ENCODE results near the gene ZNG1A. TPM values are rescaled to one million over a fixed set of nuclear protein-coding genes. Genes with fewer than 3 reads are reported as not detected.
A peak's percentile ranks its signal among the peaks of the same experiment; 100 is the strongest.
"Not testable (repeated sequence)": the region's sequence is repeated elsewhere in the genome, so short reads cannot be mapped to it uniquely, and the experiment has no call there.

The ZNG1A gene
- polyA plus RNA-seq (ENCODE audit: insufficient read length in 3 of 3), result 10 to 100 TPM; 73.3 to 87.0 (median 74.2) TPM

- DNase-seq (ENCODE audit: low read depth in 3 of 3, low spot score in 2 of 3), result peak in 2 of 3 donors; percentile 23 to 41
Observed at GRCh38 chr9:178970-179383, at the start of gene ZNG1A. TSS of gene ZNG1A (minus strand) at chr9:179056. CDS start at chr9:178969, 87 bp downstream.

DNA sequence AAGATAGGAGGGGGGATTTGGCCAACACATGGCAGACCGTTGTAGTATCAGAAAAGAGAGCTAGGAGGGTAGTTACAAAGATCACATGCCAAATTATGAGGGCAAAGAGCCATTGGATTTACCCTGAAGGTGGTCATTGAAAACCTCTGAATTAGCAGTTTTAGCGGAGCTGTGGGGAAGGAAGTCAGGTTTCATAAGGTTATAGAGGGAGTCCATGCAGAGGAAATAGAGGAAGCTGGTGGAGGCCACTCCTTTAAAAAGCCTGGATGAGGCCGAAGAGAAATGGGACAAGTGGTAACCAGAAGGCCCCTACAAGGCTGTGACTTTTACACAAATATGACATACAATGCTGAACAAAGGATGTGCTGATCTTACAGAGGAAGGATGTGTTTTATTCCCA lies 49.0 kb upstream of the ZNG1A start:
- DNase-seq (ENCODE audit: low read depth in 3 of 3, low spot score in 2 of 3), result no peak

- no peak for DNase-seq (ENCODE audit: low read depth in 3 of 3, low spot score in 2 of 3)
Observed at GRCh38 chr9:224582-225520, 46.0 kb upstream of the ZNG1A start.

DNA sequence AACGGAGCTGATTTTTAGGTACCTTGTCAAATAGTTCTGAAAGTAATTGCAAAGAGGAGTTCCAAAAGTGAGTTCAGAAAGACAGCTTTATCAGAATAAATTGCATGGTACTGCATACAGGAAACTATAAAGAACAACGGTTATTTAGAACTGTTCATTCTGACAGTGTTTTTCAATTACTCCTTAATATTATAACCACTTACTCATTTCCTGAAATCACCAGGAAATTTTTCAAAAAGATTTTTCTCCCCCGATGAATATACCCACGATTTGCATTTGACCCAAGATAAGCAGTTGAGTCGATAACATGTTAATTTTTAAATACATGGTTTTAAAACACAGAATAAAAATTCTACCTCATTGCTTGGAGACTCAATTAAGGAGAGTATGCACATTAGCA lies 45.2 kb upstream of the ZNG1A start:
- DNase-seq (ENCODE audit: low read depth in 3 of 3, low spot score in 2 of 3), result no peak

GRCh38 chr9:223152-223551 lies 44.3 kb upstream of the ZNG1A start:
- DNase-seq (ENCODE audit: low read depth in 3 of 3, low spot score in 2 of 3), result no peak

GRCh38 chr9:221989-222776 lies 43.3 kb upstream of the ZNG1A start:
- no peak for DNase-seq (ENCODE audit: low read depth in 3 of 3, low spot score in 2 of 3)

DNA sequence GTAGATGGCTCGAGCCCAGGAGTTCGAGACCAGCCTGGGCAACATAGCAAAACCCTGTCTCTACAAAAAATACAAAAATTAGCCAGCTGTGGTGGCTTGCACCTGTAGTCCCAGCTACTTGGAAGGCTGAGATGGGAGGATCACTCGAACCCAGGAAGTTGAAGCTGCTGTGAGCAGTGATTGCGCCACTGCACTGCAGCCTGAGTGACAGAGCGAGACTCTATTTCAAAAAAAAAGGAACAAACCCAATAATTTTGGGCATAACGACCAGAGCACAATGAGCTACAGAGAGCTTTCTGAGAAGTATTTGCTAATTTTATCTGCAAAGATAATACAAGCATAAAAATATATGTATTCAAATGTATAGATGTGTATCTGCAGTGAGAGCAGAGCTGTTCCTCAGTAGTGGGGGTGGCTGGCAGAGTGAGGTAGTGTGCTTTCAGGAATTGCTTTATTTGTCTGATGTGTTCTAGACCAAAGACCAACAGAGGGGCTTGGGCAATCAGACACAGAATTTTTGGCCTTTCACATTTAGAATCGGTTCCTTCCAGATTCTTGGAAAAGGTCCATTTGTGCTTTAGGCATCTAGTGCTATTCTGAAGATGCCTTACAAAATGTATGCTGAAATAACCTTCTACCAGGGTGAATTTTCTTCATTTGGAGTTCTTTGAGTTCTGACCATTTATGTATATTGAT lies 41.0 kb upstream of the ZNG1A start:
- DNase-seq (ENCODE audit: low read depth in 3 of 3, low spot score in 2 of 3), result no peak

DNA sequence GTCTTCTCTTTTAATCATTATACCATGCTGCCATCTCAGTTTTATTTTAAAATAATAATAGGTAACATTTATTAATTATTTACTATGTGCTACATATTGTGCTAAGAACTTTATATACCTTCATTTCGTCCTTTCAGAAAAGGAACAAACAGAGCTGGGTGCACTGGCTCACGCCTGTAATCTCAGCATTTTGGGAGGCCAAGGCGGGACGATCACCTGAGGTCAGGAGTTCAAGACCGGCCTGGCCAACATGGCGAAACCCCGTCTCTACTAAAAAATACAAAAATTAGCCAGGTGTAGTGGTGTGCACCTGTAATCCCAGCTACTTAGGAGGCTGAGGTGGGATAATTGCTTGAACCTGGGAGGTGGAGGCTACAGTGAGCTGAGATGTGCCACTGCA lies 40.2 kb upstream of the ZNG1A start:
- DNase-seq (ENCODE audit: low read depth in 3 of 3, low spot score in 2 of 3), result not testable (repeated sequence)

GRCh38 chr9:217950-218349 lies 39.1 kb upstream of the ZNG1A start:
- no peak for DNase-seq (ENCODE audit: low read depth in 3 of 3, low spot score in 2 of 3)

- no peak for DNase-seq (ENCODE audit: low read depth in 3 of 3, low spot score in 2 of 3)
Observed at GRCh38 chr9:216866-217265, 38.0 kb upstream of the ZNG1A start.

DNA sequence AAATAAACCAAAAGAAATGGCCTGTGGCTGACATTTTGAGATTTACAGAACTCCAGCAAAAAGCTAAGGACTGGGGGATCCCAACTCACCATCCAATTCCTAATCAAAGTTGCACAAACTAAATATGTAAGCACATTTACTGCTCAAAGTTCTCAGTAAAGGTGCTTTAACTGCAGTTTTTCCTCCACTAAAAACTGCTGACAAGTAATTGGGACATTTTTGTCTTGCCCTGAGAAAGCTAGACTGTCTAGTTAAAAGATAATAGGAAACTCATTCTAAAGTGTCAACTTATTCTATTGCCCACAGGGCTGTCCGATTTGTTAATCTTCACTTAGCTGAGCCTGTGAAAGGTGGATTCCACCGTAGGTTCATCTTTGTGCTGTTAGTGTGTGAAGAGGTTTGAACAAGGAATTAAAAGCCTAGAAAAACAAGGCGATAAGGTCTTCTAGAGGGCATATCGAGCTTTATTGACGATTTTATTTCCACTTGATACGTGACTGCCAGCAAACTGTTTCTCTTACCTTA lies 36.8 kb upstream of the ZNG1A start:
- no peak for DNase-seq (ENCODE audit: low read depth in 3 of 3, low spot score in 2 of 3)

DNA sequence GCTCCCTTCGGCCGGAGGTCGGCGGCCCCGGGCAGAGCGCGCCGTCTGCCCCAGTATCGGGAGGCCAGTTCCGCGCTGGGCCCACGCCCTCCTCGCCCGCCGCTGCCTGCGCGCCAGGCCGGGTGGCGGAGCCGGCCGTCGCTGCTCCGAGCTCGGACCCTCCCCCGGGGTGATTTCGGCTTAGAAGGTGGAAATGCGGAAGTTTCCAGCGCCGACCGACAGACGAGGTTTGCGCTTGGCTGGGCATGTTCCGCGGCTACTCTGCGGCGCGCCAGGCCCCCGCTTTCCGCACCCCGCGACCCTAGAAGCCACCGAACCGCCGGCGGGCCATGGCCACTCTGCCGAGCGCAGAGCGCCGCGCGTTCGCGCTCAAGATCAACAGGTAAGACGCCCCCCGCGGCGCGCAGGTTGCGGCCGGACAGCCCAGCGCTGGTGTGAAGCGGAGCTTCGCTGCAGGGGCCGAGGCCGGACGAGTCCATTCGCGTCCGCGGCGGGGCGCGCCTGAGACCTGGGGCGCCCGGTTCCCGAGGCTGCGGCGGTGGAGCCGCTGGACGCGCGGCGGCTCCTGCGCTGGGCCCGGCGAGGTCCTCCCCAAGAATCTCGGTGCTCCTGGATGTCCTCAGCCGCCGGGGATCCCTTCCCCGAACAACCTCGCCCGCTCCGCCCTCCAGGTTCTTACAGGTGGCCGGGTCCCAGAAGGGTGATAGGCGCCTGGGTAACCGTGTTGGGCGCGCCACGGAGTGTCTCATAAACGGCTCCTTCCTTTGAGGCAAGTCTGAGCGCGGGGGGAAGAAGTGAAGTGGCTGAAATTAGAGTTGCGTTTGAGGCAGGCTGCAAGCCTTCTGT lies 36.0 kb upstream of the ZNG1A start, which contains the start of gene DOCK8:
Gene DOCK8 (plus strand): TSS at position 218 of the 846 bp plus-strand sequence. CDS start 112 bp downstream, at position 330.
- peak in 1 of 3 donors; percentile 36 for DNase-seq (ENCODE audit: low read depth in 3 of 3, low spot score in 2 of 3)

GRCh38 chr9:214351-214647 lies 35.4 kb upstream of the ZNG1A start:
- no peak for DNase-seq (ENCODE audit: low read depth in 3 of 3, low spot score in 2 of 3)

- DNase-seq (ENCODE audit: low read depth in 3 of 3, low spot score in 2 of 3), result not testable (repeated sequence)
Observed at GRCh38 chr9:213901-214300, 35.0 kb upstream of the ZNG1A start.

DNA sequence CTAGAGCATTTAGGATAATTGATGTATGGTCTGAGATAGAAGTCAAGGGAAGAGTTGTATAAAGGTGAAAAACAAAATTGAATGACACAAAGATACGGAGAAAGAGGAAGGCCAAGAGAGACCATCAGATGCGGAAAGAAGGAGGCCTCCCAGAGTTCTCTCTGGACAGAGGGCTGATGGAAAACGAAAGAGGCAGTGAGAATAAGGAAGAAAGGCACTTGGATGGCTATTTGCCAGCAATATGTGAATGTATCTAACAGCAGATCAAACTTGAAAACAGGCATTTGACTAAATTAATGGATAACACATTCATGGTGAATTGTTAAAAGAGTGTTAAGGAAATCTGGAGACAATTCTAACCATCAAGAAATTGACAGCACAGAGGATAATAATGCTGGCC lies 33.4 kb upstream of the ZNG1A start:
- DNase-seq (ENCODE audit: low read depth in 3 of 3, low spot score in 2 of 3), result no peak

GRCh38 chr9:211557-211956 lies 32.7 kb upstream of the ZNG1A start:
- DNase-seq (ENCODE audit: low read depth in 3 of 3, low spot score in 2 of 3), result no peak

DNA sequence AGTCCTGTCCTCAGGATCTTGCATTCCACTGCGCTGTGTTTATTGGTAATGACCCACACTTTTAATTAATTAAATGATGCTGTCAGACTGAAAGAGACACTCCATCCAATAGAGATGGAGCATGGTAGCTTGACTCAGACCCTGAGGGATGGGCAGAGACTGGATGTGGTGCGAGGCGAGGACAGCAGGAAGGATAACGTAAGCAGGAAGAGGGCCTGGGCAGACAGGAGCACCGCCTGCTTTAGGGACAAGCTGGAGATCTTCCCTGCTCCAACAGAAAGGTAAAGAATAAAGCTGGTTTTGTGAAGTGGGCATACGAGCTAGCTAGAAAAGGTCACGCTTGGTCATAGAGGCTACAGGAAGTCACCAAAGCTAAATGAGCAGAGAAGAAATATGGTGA lies 32.2 kb upstream of the ZNG1A start:
- DNase-seq (ENCODE audit: low read depth in 3 of 3, low spot score in 2 of 3), result no peak

DNA sequence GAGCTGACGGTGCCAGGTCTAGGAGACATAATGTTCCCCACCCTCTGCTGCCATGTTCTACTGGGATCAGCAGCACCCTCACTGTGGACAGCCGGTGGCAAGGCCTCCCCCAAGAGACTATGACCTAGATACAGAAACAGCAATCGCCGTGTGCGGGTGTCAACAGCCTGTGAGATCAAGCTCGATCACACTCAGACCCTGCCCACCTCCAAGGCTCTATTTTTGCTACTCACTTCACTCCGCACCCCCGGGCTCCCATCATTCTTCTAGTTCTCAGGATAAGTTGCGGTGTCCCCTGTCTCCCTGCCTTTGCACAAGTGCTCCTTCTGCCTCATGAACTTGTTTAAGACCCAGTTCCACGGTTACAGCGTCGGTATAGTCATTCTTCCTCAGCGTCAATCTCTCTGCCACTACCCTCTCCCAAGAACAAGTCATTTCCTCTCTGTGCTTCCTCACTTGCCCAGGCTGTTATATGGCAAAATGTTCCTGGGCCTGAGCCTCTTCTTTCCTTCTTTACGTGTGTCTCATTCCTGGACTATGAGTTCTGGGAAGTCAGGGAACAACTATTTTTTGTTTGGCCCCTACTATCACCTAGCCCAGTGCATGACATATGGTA lies 30.4 kb upstream of the ZNG1A start:
- DNase-seq (ENCODE audit: low read depth in 3 of 3, low spot score in 2 of 3), result no peak

DNA sequence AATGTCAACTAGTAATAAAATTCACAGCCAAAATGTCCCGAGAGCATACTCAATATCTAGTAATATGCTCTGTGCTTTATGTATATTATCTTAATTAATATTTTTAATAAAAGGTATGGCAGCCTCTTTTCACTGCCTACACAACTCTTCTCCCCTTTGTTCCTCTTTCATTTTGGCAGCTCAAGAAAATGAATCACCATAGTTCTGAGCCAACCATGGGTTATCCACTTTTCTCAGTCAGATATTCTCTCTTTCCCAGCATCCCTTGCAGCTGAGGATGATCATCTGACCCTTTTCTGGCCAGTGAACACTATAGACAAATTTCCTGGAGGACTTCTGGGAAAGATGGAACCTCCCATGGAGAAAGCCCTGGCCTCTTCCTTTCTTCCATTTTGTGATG lies 27.6 kb upstream of the ZNG1A start:
- DNase-seq (ENCODE audit: low read depth in 3 of 3, low spot score in 2 of 3), result no peak
